ENCODE measurements around the gene SGTA. TPM values are rescaled to one million over a fixed set of nuclear protein-coding genes. Genes with fewer than 3 reads are reported as not detected.

SGTA gene
- total and polyA plus RNA-seq, 2 of the 13 experiments (the other 11 are each of a cell fraction or from before 2014, with no cell fraction given), result 43.9 to 47.4 TPM

DNA sequence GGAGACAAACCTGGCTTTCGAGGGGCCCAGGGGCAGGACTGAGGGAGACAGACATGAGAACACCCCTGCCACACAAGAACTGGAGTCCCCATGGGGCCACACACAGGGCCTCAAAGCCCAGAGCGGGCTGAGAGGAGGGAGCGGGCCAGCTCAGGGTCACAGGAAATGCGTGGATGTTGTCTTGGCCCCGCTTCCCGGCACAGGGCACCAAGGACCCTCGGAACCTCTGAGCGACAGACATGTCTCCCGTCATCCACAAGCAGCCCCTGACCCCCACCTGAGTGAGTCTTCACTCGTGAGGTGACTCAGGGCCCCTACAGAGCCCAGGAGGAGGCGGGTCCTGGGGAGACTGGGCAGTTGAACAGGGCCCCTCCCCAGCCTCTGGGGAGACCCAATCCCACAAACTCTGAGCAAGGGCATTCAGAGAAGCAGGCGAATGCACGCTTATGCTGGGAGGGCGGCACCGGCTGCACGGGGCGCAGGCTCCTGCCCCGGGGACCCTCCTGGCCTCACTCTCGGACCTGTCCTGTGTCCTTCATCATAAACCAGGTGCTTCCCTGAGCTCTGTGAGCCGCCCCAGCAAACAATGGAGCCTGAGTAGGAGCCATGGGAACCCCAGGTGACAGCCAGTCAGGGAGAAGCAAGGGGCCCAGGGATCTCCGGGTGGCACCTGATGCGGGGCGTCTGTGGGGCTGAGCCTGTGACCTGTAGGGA, 20.1 kb downstream of the SGTA start (continued):
- TF ChIP-seq, protein P1, sequence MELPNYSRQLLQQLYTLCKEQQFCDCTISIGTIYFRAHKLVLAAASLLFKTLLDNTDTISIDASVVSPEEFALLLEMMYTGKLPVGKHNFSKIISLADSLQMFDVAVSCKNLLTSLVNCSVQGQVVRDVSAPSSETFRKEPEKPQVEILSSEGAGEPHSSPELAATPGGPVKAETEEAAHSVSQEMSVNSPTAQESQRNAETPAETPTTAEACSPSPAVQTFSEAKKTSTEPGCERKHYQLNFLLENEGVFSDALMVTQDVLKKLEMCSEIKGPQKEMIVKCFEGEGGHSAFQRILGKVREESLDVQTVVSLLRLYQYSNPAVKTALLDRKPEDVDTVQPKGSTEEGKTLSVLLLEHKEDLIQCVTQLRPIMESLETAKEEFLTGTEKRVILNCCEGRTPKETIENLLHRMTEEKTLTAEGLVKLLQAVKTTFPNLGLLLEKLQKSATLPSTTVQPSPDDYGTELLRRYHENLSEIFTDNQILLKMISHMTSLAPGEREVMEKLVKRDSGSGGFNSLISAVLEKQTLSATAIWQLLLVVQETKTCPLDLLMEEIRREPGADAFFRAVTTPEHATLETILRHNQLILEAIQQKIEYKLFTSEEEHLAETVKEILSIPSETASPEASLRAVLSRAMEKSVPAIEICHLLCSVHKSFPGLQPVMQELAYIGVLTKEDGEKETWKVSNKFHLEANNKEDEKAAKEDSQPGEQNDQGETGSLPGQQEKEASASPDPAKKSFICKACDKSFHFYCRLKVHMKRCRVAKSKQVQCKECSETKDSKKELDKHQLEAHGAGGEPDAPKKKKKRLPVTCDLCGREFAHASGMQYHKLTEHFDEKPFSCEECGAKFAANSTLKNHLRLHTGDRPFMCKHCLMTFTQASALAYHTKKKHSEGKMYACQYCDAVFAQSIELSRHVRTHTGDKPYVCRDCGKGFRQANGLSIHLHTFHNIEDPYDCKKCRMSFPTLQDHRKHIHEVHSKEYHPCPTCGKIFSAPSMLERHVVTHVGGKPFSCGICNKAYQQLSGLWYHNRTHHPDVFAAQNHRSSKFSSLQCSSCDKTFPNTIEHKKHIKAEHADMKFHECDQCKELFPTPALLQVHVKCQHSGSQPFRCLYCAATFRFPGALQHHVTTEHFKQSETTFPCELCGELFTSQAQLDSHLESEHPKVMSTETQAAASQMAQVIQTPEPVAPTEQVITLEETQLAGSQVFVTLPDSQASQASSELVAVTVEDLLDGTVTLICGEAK (IDR thresholded peaks at IDR 0.05), result no peak
- TF ChIP-seq, protein P1 (CRISPR knock-in tag; IDR thresholded peaks at IDR 0.05), result no peak

All from HepG2 (cell line).